HepG2 (cell line): ENCODE measurements around the gene CDR2L. TPM values are rescaled to one million over a fixed set of nuclear protein-coding genes. Genes with fewer than 3 reads are reported as not detected.

ENCODE experiments used
- CSRNP1 ChIP-seq: sonication (generic); formaldehyde crosslinking; IDR thresholded peaks from 2 replicates; pipeline ENCODE4 v1.8.1; 2023; ENCODE audit warnings: mild to moderate bottlenecking, missing genetic modification reagents
- DMTF1 ChIP-seq: sonication (generic); formaldehyde crosslinking; IDR thresholded peaks from 2 replicates; pipeline ENCODE4 v1.4.0; 2020; ENCODE audit warnings: mild to moderate bottlenecking, missing genetic modification reagents
- HNRNPK ChIP-seq: fragments of 200-400 bp; formaldehyde crosslinking; IDR thresholded peaks from 2 replicates; pipeline ENCODE4 v1.6.1; 2018; ENCODE audit warnings: low read length, low read depth, moderate library complexity, mild to moderate bottlenecking; ENCODE audit not compliant: poor library complexity, severe bottlenecking
- LCORL ChIP-seq, 2 experiments: fragments of 450-650 bp in 1 of 2; sonication (generic) in 1 of 2; formaldehyde crosslinking in 1 of 2; IDR thresholded peaks; 2 replicates each; pipeline versions ENCODE4 v1.5.0 to v1.6.1; 2017 to 2020; ENCODE audit warnings: antibody characterized with exemption in 1 of 2, missing genetic modification reagents in 1 of 2
- MXI1 ChIP-seq: IDR thresholded peaks from 3 replicates; pipeline ENCODE4 v1.6.1; 2012; ENCODE audit warnings: low read depth, low read length, inconsistent platforms, borderline replicate concordance
- MYC ChIP-seq: sonication (generic); formaldehyde crosslinking; IDR thresholded peaks from 2 replicates; pipeline ENCODE4 v1.9.0; 2021; ENCODE audit warnings: missing genetic modification reagents, borderline replicate concordance
- NFE2 ChIP-seq: sonication (generic); formaldehyde crosslinking; IDR thresholded peaks from 2 replicates; pipeline ENCODE4 v1.4.0; 2020; ENCODE audit warnings: missing genetic modification reagents
- NFIC ChIP-seq: IDR thresholded peaks from 2 replicates; pipeline ENCODE4 v1.6.1; 2012; ENCODE audit warnings: mild to moderate bottlenecking, low read length, inconsistent platforms
- RARA ChIP-seq: IDR thresholded peaks from 2 replicates; pipeline ENCODE4 v1.6.1; 2016; ENCODE audit warnings: missing genetic modification reagents, missing compliant biosample characterization
- TGIF2 ChIP-seq: IDR thresholded peaks from 2 replicates; pipeline ENCODE4 v1.6.1; 2016; ENCODE audit warnings: control low read depth, missing compliant biosample characterization
- ZBTB46 ChIP-seq: sonication (generic); formaldehyde crosslinking; IDR thresholded peaks from 2 replicates; pipeline ENCODE4 v1.4.0; 2020; ENCODE audit warnings: mild to moderate bottlenecking, missing genetic modification reagents, borderline replicate concordance
- ZFAT ChIP-seq: sonication (generic); formaldehyde crosslinking; conservative IDR thresholded peaks from 2 replicates; pipeline ENCODE4 v1.8.1; 2023; ENCODE audit warnings: missing genetic modification reagents, inconsistent platforms
- ZFP36L2 ChIP-seq: sonication (generic); formaldehyde crosslinking; IDR thresholded peaks from 2 replicates; pipeline ENCODE4 v1.4.0; 2020; ENCODE audit warnings: missing genetic modification reagents
- polyA plus RNA-seq, 8 experiments: library from polyadenylated mRNA; depleted of rRNA in 3 of 8; stranded (reverse) in 7 of 8; unstranded in 1 of 8; fragments of >200 nt; fragmentation: Illumina TruSeq in 4 of 8; extraction: Trizol in 4 of 8; gene quantifications; 2 replicates each; pipeline versions ENCODE4 v1.2.1 to v1.2.3, GENCODE V29; 2011 to 2016; ENCODE audit warnings: low read depth in 4 of 8, missing spikeins in 1 of 8, mixed read lengths in 1 of 8; ENCODE audit not compliant: insufficient read depth in 1 of 8
- total RNA-seq, 5 experiments: library from RNA; depleted of rRNA; stranded (reverse); fragments of >200 nt; fragmentation: Illumina TruSeq; extraction: Trizol; gene quantifications; 2 replicates each; pipeline ENCODE4 v1.2.3, GENCODE V29; 2016; ENCODE audit warnings: low read depth in 1 of 5
- TF ChIP-seq, protein P1 (sequence below): sonication (generic); formaldehyde crosslinking; IDR thresholded peaks from 2 replicates; pipeline ENCODE4 v1.4.0; 2020; ENCODE audit warnings: low read depth, mild to moderate bottlenecking, missing genetic modification reagents
- TF ChIP-seq, protein P2 (sequence below): sonication (generic); formaldehyde crosslinking; IDR thresholded peaks from 2 replicates; pipeline ENCODE4 v1.5.1; 2020; ENCODE audit warnings: mild to moderate bottlenecking, missing genetic modification reagents, borderline replicate concordance

CDR2L gene
- total and polyA plus RNA-seq, 2 of the 13 experiments (the other 11 are each of a cell fraction or from before 2014, with no cell fraction given), result 1.9 to 2.1 TPM

- no peak for TF ChIP-seq DMTF1 (CRISPR knock-in tag)
- peak; percentile 55; the same call in 1 of the 2 replicates for TF ChIP-seq MYC (CRISPR knock-in tag)
- TF ChIP-seq TGIF2 (CRISPR knock-in tag), result peak; percentile 38; the same call in 1 of the 2 replicates
- TF ChIP-seq RARA, result peak; percentile 50; the same call in 1 of the 2 replicates
- TF ChIP-seq NFE2, result no peak
- TF ChIP-seq MXI1, result peak; percentile 7; the same call in 1 of the 3 replicates
- TF ChIP-seq ZFAT, result no peak
- no peak for TF ChIP-seq LCORL (IDR thresholded peaks at IDR 0.05)
- peak; percentile 91 for TF ChIP-seq LCORL (CRISPR knock-in tag; IDR thresholded peaks at IDR 0.05)
- TF ChIP-seq, protein P1, sequence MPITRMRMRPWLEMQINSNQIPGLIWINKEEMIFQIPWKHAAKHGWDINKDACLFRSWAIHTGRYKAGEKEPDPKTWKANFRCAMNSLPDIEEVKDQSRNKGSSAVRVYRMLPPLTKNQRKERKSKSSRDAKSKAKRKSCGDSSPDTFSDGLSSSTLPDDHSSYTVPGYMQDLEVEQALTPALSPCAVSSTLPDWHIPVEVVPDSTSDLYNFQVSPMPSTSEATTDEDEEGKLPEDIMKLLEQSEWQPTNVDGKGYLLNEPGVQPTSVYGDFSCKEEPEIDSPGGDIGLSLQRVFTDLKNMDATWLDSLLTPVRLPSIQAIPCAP (CRISPR knock-in tag), result no peak
- TF ChIP-seq HNRNPK, result peak; percentile 85
- 0 out of 2 replicates have a peak, but pooled peaks have one; percentile 9 for TF ChIP-seq CSRNP1 (CRISPR knock-in tag)
- TF ChIP-seq ZBTB46 (CRISPR knock-in tag), result no peak
- TF ChIP-seq ZFP36L2 (CRISPR knock-in tag), result no peak
- TF ChIP-seq, protein P2, sequence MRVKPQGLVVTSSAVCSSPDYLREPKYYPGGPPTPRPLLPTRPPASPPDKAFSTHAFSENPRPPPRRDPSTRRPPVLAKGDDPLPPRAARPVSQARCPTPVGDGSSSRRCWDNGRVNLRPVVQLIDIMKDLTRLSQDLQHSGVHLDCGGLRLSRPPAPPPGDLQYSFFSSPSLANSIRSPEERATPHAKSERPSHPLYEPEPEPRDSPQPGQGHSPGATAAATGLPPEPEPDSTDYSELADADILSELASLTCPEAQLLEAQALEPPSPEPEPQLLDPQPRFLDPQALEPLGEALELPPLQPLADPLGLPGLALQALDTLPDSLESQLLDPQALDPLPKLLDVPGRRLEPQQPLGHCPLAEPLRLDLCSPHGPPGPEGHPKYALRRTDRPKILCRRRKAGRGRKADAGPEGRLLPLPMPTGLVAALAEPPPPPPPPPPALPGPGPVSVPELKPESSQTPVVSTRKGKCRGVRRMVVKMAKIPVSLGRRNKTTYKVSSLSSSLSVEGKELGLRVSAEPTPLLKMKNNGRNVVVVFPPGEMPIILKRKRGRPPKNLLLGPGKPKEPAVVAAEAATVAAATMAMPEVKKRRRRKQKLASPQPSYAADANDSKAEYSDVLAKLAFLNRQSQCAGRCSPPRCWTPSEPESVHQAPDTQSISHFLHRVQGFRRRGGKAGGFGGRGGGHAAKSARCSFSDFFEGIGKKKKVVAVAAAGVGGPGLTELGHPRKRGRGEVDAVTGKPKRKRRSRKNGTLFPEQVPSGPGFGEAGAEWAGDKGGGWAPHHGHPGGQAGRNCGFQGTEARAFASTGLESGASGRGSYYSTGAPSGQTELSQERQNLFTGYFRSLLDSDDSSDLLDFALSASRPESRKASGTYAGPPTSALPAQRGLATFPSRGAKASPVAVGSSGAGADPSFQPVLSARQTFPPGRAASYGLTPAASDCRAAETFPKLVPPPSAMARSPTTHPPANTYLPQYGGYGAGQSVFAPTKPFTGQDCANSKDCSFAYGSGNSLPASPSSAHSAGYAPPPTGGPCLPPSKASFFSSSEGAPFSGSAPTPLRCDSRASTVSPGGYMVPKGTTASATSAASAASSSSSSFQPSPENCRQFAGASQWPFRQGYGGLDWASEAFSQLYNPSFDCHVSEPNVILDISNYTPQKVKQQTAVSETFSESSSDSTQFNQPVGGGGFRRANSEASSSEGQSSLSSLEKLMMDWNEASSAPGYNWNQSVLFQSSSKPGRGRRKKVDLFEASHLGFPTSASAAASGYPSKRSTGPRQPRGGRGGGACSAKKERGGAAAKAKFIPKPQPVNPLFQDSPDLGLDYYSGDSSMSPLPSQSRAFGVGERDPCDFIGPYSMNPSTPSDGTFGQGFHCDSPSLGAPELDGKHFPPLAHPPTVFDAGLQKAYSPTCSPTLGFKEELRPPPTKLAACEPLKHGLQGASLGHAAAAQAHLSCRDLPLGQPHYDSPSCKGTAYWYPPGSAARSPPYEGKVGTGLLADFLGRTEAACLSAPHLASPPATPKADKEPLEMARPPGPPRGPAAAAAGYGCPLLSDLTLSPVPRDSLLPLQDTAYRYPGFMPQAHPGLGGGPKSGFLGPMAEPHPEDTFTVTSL, result no peak
- no peak for TF ChIP-seq NFIC
Observed at GRCh38 chr17:74972107-74972972, 15.1 kb upstream of the CDR2L start, which contains the start of gene HID1 (continued).
